Measurements from ENCODE around the gene SLC17A5.

SLC17A5 gene

DNA sequence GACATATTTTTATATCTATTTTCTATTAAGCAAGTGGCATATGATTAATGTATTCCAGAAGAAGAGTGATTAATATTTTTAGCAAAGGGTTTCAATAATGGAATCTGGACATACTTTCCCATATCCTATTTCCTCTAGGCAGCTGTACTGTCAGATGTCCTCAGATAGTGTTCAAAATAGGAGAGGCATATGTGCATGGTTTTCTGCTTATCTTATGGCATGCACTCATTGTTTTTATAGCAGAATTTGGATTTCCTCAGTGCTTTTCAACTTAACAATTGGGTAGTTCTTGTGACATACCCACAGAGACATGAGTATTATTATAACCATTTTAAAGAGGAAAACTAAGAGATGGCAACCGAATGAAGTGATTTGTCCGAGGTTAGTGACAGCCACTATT lies 12.6 kb upstream of the SLC17A5 start:
- DNase-seq (ENCODE audit: low spot score): no peak
- TF ChIP-seq, protein P1, sequence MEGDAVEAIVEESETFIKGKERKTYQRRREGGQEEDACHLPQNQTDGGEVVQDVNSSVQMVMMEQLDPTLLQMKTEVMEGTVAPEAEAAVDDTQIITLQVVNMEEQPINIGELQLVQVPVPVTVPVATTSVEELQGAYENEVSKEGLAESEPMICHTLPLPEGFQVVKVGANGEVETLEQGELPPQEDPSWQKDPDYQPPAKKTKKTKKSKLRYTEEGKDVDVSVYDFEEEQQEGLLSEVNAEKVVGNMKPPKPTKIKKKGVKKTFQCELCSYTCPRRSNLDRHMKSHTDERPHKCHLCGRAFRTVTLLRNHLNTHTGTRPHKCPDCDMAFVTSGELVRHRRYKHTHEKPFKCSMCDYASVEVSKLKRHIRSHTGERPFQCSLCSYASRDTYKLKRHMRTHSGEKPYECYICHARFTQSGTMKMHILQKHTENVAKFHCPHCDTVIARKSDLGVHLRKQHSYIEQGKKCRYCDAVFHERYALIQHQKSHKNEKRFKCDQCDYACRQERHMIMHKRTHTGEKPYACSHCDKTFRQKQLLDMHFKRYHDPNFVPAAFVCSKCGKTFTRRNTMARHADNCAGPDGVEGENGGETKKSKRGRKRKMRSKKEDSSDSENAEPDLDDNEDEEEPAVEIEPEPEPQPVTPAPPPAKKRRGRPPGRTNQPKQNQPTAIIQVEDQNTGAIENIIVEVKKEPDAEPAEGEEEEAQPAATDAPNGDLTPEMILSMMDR (IDR thresholded peaks at IDR 0.05; ENCODE audit: borderline replicate concordance, control extremely low read depth, extremely low read depth, insufficient read depth, missing control alignments): no peak
- in situ Hi-C loops (cut with MboI; ENCODE audit: low sequenced_read_pairs, unreplicated experiment): no loop called here

DNA sequence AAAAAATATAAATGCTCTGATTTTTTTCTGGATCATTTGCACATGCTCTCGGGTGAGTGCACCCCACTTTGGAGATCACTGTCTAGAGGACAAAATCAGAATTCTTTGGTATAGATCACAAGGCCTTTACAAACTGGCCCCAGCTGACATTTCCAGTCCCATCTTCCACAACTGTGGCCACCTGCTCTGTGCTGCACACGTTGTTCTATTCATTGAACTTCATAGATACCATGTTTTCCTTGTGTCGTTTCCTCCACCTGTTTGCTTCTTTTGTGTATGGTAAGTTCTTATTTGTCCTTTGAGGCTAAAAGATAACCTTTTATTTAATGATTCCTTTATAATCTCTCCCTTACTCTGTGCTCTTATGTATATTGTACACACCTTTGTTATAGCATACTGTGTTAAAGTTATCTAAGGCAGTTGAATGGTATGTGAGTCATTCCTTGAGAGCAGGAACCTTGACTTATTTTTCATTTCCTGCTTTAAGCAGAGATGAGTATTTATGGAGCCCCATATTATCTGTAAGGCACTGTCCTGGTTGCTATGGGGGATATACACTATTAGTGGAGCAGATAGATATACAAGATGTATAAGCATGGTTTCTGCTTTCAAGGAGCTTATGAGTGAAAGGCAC lies 12.0 kb upstream of the SLC17A5 start:
- TF ChIP-seq, protein P1 (IDR thresholded peaks at IDR 0.05; ENCODE audit: borderline replicate concordance, control extremely low read depth, extremely low read depth, insufficient read depth, missing control alignments): no peak
- in situ Hi-C loops (cut with MboI; ENCODE audit: low sequenced_read_pairs, unreplicated experiment): no loop called here
- no peak for DNase-seq (ENCODE audit: low spot score)

DNA sequence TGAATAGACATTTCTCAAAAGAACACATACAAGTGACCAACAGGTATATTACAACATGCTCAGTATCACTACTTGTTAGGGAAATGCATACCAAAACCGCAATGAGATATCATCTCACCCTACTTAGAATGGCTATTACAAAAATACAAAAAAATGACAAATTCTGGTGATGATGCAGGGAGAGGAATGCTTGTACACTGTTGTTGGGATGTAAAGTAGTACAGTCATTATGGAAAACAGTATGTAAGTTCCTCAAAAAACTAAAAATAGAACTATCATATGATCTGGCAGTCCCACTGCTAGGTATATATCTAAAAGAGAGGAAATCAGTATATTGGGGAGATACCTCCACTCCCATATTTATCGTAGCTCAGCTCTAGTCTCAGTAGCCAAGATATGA lies 10.9 kb upstream of the SLC17A5 start:
- DNase-seq (ENCODE audit: low spot score): no peak
- TF ChIP-seq, protein P1 (IDR thresholded peaks at IDR 0.05; ENCODE audit: borderline replicate concordance, control extremely low read depth, extremely low read depth, insufficient read depth, missing control alignments): no peak
- in situ Hi-C loops (cut with MboI; ENCODE audit: low sequenced_read_pairs, unreplicated experiment): no loop called here

DNA sequence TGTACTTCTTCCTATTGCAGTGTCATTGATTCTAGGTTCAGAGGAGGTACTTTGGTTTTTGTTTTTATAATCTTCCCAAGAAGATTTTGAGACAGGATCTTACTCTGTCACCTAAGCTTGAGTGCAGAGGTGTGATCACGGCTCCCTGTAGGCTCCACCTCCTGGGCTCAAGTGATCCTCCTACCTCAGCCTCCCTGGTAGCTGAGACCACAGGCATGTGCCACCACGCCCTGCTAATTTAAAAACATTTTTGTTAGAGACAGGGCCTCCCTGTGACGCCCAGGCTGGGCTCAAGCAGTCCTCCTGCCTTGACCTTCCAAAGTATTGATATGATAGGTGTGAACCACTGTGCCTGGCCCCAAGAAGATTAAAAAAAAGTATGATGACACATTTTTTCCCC lies 3.4 kb upstream of the SLC17A5 start:
- in situ Hi-C loops (cut with MboI; ENCODE audit: low sequenced_read_pairs, unreplicated experiment): no loop called here
- DNase-seq (ENCODE audit: low spot score): no peak
- TF ChIP-seq, protein P1 (IDR thresholded peaks at IDR 0.05; ENCODE audit: borderline replicate concordance, control extremely low read depth, extremely low read depth, insufficient read depth, missing control alignments): no peak

DNA sequence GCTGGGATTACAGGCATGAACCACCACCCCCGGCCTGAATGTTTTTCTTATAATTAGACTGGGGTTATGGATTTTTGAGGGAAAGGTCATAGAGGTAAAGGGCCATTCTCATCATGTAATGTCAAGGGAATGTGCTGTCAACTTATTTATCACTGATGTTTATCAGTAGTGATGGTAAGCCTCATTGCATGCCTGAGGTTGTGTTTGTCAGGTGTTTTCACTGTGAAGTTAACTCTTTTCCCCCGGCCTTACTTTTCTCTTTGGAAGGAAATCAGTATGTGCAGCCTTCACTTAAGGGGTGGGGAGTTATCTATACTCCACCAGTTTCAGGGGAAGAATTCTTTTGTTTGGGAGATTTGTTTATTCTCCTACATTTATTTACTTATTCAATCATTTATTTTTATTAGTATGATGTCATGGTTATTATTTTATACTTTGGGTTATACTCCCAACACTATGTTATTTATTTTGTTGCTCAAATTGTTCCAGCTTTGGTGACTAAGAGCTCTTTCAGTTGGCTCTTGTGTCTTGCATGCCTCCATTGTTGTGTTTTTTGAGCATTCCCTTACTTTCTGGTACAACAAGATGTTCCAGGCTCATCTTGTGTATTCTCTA lies 2.8 kb upstream of the SLC17A5 start:
- in situ Hi-C loops (cut with MboI; ENCODE audit: low sequenced_read_pairs, unreplicated experiment): no loop called here
- no peak for DNase-seq (ENCODE audit: low spot score)
- TF ChIP-seq, protein P1 (IDR thresholded peaks at IDR 0.05; ENCODE audit: borderline replicate concordance, control extremely low read depth, extremely low read depth, insufficient read depth, missing control alignments): no peak

DNA sequence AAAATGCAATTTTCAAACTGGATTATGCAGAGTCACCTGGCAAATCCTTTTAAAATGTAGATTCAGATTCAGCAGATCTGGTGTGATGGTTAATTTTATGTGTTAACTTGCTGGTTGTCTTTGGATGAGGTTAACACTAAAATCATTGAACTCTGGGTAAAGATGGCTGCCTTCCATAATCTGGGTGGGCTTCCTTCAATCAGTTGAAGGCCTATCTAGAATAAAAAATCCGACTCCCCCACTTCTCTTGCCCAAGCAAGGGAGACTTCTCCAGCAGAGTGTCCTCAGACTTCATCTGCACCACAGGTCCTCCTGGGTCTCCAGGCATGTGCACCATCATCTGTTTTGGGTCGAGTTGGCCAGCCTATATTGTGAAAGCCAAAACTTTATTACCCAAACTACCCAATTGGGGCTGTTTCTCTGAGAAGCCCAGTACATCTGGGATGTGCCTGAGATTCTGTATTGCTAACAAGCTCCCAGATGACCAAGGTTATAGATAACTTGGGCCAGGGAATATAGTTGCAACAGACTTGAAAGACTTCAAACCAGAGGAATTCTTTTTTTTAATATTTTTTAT lies 1.6 kb upstream of the SLC17A5 start:
- in situ Hi-C loops (cut with MboI; ENCODE audit: low sequenced_read_pairs, unreplicated experiment): no loop called here
- TF ChIP-seq, protein P1 (IDR thresholded peaks at IDR 0.05; ENCODE audit: borderline replicate concordance, control extremely low read depth, extremely low read depth, insufficient read depth, missing control alignments): no peak
- DNase-seq (ENCODE audit: low spot score): no peak
